ENCODE data around the gene IFNA10. TPM values are rescaled to one million over a fixed set of nuclear protein-coding genes. Genes with fewer than 3 reads are reported as not detected.
A peak's percentile ranks its signal among the peaks of the same experiment; 100 is the strongest.
"Not testable (repeated sequence)": the region's sequence is repeated elsewhere in the genome, so short reads cannot be mapped to it uniquely, and the experiment has no call there.

The IFNA10 gene
- total RNA-seq, 2 donors from 2014 or later: not detected

- H3K9me3 Mint-ChIP-seq; ATAC-seq (replicated peaks in 1 of 2): not testable (repeated sequence)
Observed at GRCh38 chr9:21217211-21217610, 10.3 kb upstream of the IFNA10 start, which contains the start of gene IFNA16. Gene IFNA16 (minus strand): TSS chr9:21217311. CDS start chr9:21217305, 6 bp downstream.

GRCh38 chr9:21213411-21214326, 6.7 kb upstream of the IFNA10 start:
- Mint-ChIP-seq H3K4me3 (peak overlapping the region; percentile 27 to 72), H3K27me3 (ENCODE audit: low read depth) (peaks cover 13% of the 10 kb centered on the region)
- H3K9me3 Mint-ChIP-seq; H3K36me3 Mint-ChIP-seq (ENCODE audit: insufficient read depth in 2 of 2); DNase-seq; H3K27ac Mint-ChIP-seq; H3K4me1 Mint-ChIP-seq (ENCODE audit: low read depth): not testable (repeated sequence)
- peak; percentile 54 to 60 for ATAC-seq (replicated peaks in 1 of 2)

More at GRCh38 chr9:21217211-21217610, 10.3 kb upstream of the IFNA10 start, which contains the start of gene IFNA16:
- H3K27me3 Mint-ChIP-seq (ENCODE audit: low read depth): peaks cover 31% of the 10 kb centered on the region
- H3K4me3 Mint-ChIP-seq; H3K36me3 Mint-ChIP-seq (ENCODE audit: insufficient read depth in 2 of 2); H3K27ac Mint-ChIP-seq; H3K4me1 Mint-ChIP-seq (ENCODE audit: low read depth); DNase-seq: not testable (repeated sequence)

- not testable (repeated sequence) for ATAC-seq (replicated peaks in 1 of 2); H3K36me3 Mint-ChIP-seq (ENCODE audit: insufficient read depth in 2 of 2); H3K27ac Mint-ChIP-seq; H3K9me3 Mint-ChIP-seq; H3K4me1 Mint-ChIP-seq (ENCODE audit: low read depth); DNase-seq; H3K27me3 Mint-ChIP-seq (ENCODE audit: low read depth); H3K4me3 Mint-ChIP-seq
Observed at GRCh38 chr9:21212160-21212559, 5.2 kb upstream of the IFNA10 start.

GRCh38 chr9:21210782-21211181, 3.8 kb upstream of the IFNA10 start:
- ATAC-seq (replicated peaks in 1 of 2); H3K4me1 Mint-ChIP-seq (ENCODE audit: low read depth); H3K4me3 Mint-ChIP-seq; H3K36me3 Mint-ChIP-seq (ENCODE audit: insufficient read depth in 2 of 2); H3K27me3 Mint-ChIP-seq (ENCODE audit: low read depth); H3K9me3 Mint-ChIP-seq; DNase-seq; H3K27ac Mint-ChIP-seq: not testable (repeated sequence)

GRCh38 chr9:21210311-21210710, 3.4 kb upstream of the IFNA10 start:
- H3K9me3 Mint-ChIP-seq: no peaks in the 10 kb centered on the region
- ATAC-seq (replicated peaks in 1 of 2): no peak

GRCh38 chr9:21205204-21205603, 1.7 kb downstream of the IFNA10 start:
- H3K27ac Mint-ChIP-seq: no peak overlapping the region
- peaks cover 0 to 2% of the 10 kb centered on the region in 2 donors for H3K9me3 Mint-ChIP-seq

More at GRCh38 chr9:21210311-21210710, 3.4 kb upstream of the IFNA10 start:
- DNase-seq: no peak
- Mint-ChIP-seq H3K4me3 (no peak overlapping the region), H3K4me1 (ENCODE audit: low read depth) (peaks cover 10% of the 10 kb centered on the region), H3K36me3 (ENCODE audit: insufficient read depth in 2 of 2) (no peaks in the 10 kb centered on the region), H3K27me3 (ENCODE audit: low read depth) (peaks cover 7% of the 10 kb centered on the region), H3K27ac (no peak overlapping the region)

GRCh38 chr9:21202105-21202504, 4.8 kb downstream of the IFNA10 start, which contains the start of gene IFNA7:
Gene IFNA7 (minus strand): TSS chr9:21202205. CDS start chr9:21202165, 40 bp downstream.
- ATAC-seq (replicated peaks in 1 of 2): not testable (repeated sequence)

More at GRCh38 chr9:21205204-21205603, 1.7 kb downstream of the IFNA10 start:
- Mint-ChIP-seq H3K4me1 (ENCODE audit: low read depth) (peaks cover 20% of the 10 kb centered on the region), H3K27me3 (ENCODE audit: low read depth) (peaks cover 13% of the 10 kb centered on the region), H3K36me3 (ENCODE audit: insufficient read depth in 2 of 2) (peaks cover 0 to 3% of the 10 kb centered on the region in 2 donors), H3K4me3 (no peak overlapping the region)
- peak; percentile 70 to 91 for ATAC-seq (replicated peaks in 1 of 2)
- no peak for DNase-seq

GRCh38 chr9:21194867-21195776, 11.8 kb downstream of the IFNA10 start:
- H3K4me1 Mint-ChIP-seq (ENCODE audit: low read depth); H3K36me3 Mint-ChIP-seq (ENCODE audit: insufficient read depth in 2 of 2); H3K9me3 Mint-ChIP-seq; H3K27ac Mint-ChIP-seq; H3K27me3 Mint-ChIP-seq (ENCODE audit: low read depth): not testable (repeated sequence)
- H3K4me3 Mint-ChIP-seq: peak overlapping the region; percentile 55 to 72
- DNase-seq (peak; percentile 30 to 53), ATAC-seq (replicated peaks in 1 of 2) (peak; percentile 85 to 90)

More at GRCh38 chr9:21202105-21202504, 4.8 kb downstream of the IFNA10 start, which contains the start of gene IFNA7:
- not testable (repeated sequence) for H3K36me3 Mint-ChIP-seq (ENCODE audit: insufficient read depth in 2 of 2); H3K4me3 Mint-ChIP-seq; DNase-seq; H3K9me3 Mint-ChIP-seq; H3K27ac Mint-ChIP-seq
- peaks cover 13% of the 10 kb centered on the region for H3K27me3 Mint-ChIP-seq (ENCODE audit: low read depth)
- peaks cover 20% of the 10 kb centered on the region for H3K4me1 Mint-ChIP-seq (ENCODE audit: low read depth)

GRCh38 chr9:21187487-21187886, 19.5 kb downstream of the IFNA10 start, which contains the start of gene IFNA4:
Gene IFNA4 (minus strand): TSS chr9:21187587. CDS start chr9:21187531, 56 bp downstream.
- not testable (repeated sequence) for H3K4me3 Mint-ChIP-seq; ATAC-seq (replicated peaks in 1 of 2); H3K36me3 Mint-ChIP-seq (ENCODE audit: insufficient read depth in 2 of 2); DNase-seq; H3K9me3 Mint-ChIP-seq; H3K27ac Mint-ChIP-seq; H3K4me1 Mint-ChIP-seq (ENCODE audit: low read depth); H3K27me3 Mint-ChIP-seq (ENCODE audit: low read depth)

- not testable (repeated sequence) for H3K36me3 Mint-ChIP-seq (ENCODE audit: insufficient read depth in 2 of 2); H3K27me3 Mint-ChIP-seq (ENCODE audit: low read depth); H3K4me1 Mint-ChIP-seq (ENCODE audit: low read depth); H3K9me3 Mint-ChIP-seq
- H3K4me3 Mint-ChIP-seq: peak overlapping the region in 1 of 2 donors; percentile 14
- H3K27ac Mint-ChIP-seq: peak overlapping the region; percentile 41
- ATAC-seq (replicated peaks in 1 of 2): peak; percentile 76 to 79
- peak; percentile 7 to 15 for DNase-seq
Observed at GRCh38 chr9:21182810-21183736, 23.9 kb downstream of the IFNA10 start.

GRCh38 chr9:21174671-21175070, 32.3 kb downstream of the IFNA10 start:
- ATAC-seq (replicated peaks in 1 of 2): no peak
- H3K4me1 Mint-ChIP-seq (ENCODE audit: low read depth): no peaks in the 10 kb centered on the region

GRCh38 chr9:21172156-21172555, 34.8 kb downstream of the IFNA10 start:
- H3K27ac Mint-ChIP-seq: no peak overlapping the region
- no peaks in the 10 kb centered on the region for H3K36me3 Mint-ChIP-seq (ENCODE audit: insufficient read depth in 2 of 2)
- H3K4me3 Mint-ChIP-seq: no peak overlapping the region
- DNase-seq (no peak), ATAC-seq (replicated peaks in 1 of 2) (no peak)
- H3K27me3 Mint-ChIP-seq (ENCODE audit: low read depth): peaks cover under 1% of the 10 kb centered on the region
- H3K4me1 Mint-ChIP-seq (ENCODE audit: low read depth): no peaks in the 10 kb centered on the region
- no peaks in the 10 kb centered on the region for H3K9me3 Mint-ChIP-seq

More at GRCh38 chr9:21174671-21175070, 32.3 kb downstream of the IFNA10 start:
- no peak for DNase-seq
- Mint-ChIP-seq H3K27me3 (ENCODE audit: low read depth) (peaks cover 7% of the 10 kb centered on the region), H3K9me3 (no peaks in the 10 kb centered on the region), H3K27ac (no peak overlapping the region), H3K36me3 (ENCODE audit: insufficient read depth in 2 of 2) (no peaks in the 10 kb centered on the region), H3K4me3 (no peak overlapping the region)

All from activated T-cell treated with anti-CD3 and anti-CD28 coated beads, Interleukin-2, amount 50 U/mL, for 72 hours (primary cell).